ENCODE measurements around the gene TMCC1.
"Not testable (repeated sequence)": the region's sequence is repeated elsewhere in the genome, so short reads cannot be mapped to it uniquely, and the experiment has no call there.

The TMCC1 gene

DNA sequence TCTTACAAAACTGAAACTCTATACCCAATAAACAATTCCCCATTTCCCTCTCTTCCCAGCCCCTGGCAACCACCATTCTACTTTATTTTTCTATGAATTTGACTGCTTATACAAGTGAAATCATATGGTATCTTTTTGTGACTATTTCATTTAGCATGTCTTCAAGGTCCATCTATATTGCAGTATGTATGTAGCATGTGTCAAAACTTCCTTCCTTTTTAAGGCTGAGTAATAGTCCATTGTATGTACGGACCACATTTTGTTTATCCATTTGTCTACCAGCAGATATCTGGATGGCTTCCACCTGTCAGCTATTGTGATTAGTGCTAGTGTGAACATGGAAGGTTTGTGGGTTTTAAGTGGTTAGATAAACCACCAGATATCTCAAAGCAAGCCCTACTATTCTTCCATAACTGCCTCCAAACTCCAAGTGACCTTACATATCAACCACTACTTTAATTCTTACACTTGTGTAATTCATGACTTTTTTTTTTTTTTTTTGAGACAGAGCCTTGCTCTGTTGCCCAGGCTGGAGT is 134.7 kb downstream of the TMCC1 start:
- TF ChIP-seq ZFP30 (CRISPR knock-in tag; IDR thresholded peaks at IDR 0.05), result no peak
- TF ChIP-seq TOX (CRISPR knock-in tag; IDR thresholded peaks at IDR 0.05; ENCODE audit: borderline replicate concordance), result no peak
- no peak for TF ChIP-seq ZFP3 (CRISPR knock-in tag; IDR thresholded peaks at IDR 0.05)
- TF ChIP-seq ZNF565 (CRISPR knock-in tag; conservative IDR thresholded peaks at IDR 0.05; ENCODE audit: low read depth), result no peak
- TF ChIP-seq ZNF70 (CRISPR knock-in tag; IDR thresholded peaks at IDR 0.05), result no peak
- ATAC-seq, result no peak

DNA sequence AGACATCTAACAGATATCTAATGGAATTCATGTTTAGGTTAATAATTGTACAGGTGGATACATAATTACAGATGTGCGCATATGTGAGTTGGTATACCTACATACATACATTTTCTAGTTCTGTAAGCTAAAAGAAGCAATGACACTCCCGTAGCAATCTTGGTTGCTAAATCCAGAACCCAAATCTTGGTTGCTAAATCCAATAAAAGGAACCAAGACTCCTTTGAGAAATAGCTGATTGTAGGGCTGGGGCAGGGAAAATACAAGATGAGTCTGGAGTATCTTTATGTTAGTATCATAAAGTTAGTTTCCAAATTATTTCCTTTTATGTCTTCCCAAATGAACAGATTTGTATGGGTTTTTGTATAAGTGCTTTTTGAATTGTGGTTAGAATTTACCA is 135.2 kb downstream of the TMCC1 start:
- ATAC-seq, result no peak
- no peak for TF ChIP-seq ZNF565 (CRISPR knock-in tag; conservative IDR thresholded peaks at IDR 0.05; ENCODE audit: low read depth)
- TF ChIP-seq, protein P1, sequence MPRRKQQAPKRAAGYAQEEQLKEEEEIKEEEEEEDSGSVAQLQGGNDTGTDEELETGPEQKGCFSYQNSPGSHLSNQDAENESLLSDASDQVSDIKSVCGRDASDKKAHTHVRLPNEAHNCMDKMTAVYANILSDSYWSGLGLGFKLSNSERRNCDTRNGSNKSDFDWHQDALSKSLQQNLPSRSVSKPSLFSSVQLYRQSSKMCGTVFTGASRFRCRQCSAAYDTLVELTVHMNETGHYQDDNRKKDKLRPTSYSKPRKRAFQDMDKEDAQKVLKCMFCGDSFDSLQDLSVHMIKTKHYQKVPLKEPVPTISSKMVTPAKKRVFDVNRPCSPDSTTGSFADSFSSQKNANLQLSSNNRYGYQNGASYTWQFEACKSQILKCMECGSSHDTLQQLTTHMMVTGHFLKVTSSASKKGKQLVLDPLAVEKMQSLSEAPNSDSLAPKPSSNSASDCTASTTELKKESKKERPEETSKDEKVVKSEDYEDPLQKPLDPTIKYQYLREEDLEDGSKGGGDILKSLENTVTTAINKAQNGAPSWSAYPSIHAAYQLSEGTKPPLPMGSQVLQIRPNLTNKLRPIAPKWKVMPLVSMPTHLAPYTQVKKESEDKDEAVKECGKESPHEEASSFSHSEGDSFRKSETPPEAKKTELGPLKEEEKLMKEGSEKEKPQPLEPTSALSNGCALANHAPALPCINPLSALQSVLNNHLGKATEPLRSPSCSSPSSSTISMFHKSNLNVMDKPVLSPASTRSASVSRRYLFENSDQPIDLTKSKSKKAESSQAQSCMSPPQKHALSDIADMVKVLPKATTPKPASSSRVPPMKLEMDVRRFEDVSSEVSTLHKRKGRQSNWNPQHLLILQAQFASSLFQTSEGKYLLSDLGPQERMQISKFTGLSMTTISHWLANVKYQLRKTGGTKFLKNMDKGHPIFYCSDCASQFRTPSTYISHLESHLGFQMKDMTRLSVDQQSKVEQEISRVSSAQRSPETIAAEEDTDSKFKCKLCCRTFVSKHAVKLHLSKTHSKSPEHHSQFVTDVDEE (CRISPR knock-in tag; IDR thresholded peaks at IDR 0.05), result no peak
- no peak for TF ChIP-seq GLIS3 (CRISPR knock-in tag; IDR thresholded peaks at IDR 0.05)
- no peak for TF ChIP-seq PPARA (CRISPR knock-in tag; IDR thresholded peaks at IDR 0.05; ENCODE audit: borderline replicate concordance)

DNA sequence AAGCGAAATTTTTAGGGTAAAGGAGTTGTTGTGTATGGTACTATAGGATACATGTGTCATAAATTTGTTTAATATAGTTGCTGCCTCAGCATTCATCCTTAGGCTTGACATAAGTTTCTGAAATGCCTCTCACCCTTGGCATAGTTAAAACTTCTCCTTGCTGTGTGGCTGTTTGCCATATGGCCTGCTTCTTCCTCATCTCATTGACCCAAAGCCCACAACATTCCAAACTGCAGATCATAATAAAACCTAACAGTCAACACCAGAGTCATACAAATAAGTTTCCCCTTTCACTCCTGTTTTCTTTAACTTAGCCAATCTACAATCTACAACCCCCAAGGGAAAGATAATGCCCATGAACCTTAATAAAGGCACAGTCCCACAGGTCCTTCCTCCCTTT is 136.6 kb downstream of the TMCC1 start:
- ATAC-seq, result no peak
- TF ChIP-seq ISL1 (CRISPR knock-in tag; IDR thresholded peaks at IDR 0.05) (no peak), TCF4 (CRISPR knock-in tag; IDR thresholded peaks at IDR 0.05; ENCODE audit: borderline replicate concordance) (no peak), ZFP3 (CRISPR knock-in tag; IDR thresholded peaks at IDR 0.05) (no peak), PPARA (CRISPR knock-in tag; IDR thresholded peaks at IDR 0.05; ENCODE audit: borderline replicate concordance) (no peak), SNAI2 (CRISPR knock-in tag; IDR thresholded peaks at IDR 0.05) (no peak), ARNTL (CRISPR knock-in tag; IDR thresholded peaks at IDR 0.05; ENCODE audit: borderline replicate concordance, low read depth) (no peak), ZNF8 (CRISPR knock-in tag; IDR thresholded peaks at IDR 0.05) (no peak), BACH2 (CRISPR knock-in tag; IDR thresholded peaks at IDR 0.05; ENCODE audit: borderline replicate concordance) (no peak), ZFP30 (CRISPR knock-in tag; IDR thresholded peaks at IDR 0.05) (no peak), ZC3H10 (CRISPR knock-in tag; IDR thresholded peaks at IDR 0.05) (no peak), CSDC2 (CRISPR knock-in tag; IDR thresholded peaks at IDR 0.05) (no peak), TOX (CRISPR knock-in tag; IDR thresholded peaks at IDR 0.05; ENCODE audit: borderline replicate concordance) (no peak), ESRRG (CRISPR knock-in tag; IDR thresholded peaks at IDR 0.05) (no peak), OSR1 (CRISPR knock-in tag; IDR thresholded peaks at IDR 0.05) (no peak), RARB (CRISPR knock-in tag; IDR thresholded peaks at IDR 0.05) (no peak), ZNF565 (CRISPR knock-in tag; conservative IDR thresholded peaks at IDR 0.05; ENCODE audit: low read depth) (no peak), GLIS3 (CRISPR knock-in tag; IDR thresholded peaks at IDR 0.05) (no peak)
- TF ChIP-seq, protein P2, sequence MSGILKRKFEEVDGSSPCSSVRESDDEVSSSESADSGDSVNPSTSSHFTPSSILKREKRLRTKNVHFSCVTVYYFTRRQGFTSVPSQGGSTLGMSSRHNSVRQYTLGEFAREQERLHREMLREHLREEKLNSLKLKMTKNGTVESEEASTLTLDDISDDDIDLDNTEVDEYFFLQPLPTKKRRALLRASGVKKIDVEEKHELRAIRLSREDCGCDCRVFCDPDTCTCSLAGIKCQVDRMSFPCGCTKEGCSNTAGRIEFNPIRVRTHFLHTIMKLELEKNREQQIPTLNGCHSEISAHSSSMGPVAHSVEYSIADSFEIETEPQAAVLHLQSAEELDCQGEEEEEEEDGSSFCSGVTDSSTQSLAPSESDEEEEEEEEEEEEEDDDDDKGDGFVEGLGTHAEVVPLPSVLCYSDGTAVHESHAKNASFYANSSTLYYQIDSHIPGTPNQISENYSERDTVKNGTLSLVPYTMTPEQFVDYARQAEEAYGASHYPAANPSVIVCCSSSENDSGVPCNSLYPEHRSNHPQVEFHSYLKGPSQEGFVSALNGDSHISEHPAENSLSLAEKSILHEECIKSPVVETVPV (CRISPR knock-in tag; IDR thresholded peaks at IDR 0.05), result no peak
- TF ChIP-seq, protein P3, sequence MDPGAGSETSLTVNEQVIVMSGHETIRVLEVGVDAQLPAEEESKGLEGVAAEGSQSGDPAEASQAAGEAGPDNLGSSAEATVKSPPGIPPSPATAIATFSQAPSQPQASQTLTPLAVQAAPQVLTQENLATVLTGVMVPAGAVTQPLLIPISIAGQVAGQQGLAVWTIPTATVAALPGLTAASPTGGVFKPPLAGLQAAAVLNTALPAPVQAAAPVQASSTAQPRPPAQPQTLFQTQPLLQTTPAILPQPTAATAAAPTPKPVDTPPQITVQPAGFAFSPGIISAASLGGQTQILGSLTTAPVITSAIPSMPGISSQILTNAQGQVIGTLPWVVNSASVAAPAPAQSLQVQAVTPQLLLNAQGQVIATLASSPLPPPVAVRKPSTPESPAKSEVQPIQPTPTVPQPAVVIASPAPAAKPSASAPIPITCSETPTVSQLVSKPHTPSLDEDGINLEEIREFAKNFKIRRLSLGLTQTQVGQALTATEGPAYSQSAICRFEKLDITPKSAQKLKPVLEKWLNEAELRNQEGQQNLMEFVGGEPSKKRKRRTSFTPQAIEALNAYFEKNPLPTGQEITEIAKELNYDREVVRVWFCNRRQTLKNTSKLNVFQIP (CRISPR knock-in tag; IDR thresholded peaks at IDR 0.05; ENCODE audit: borderline replicate concordance, low read depth), result no peak

DNA sequence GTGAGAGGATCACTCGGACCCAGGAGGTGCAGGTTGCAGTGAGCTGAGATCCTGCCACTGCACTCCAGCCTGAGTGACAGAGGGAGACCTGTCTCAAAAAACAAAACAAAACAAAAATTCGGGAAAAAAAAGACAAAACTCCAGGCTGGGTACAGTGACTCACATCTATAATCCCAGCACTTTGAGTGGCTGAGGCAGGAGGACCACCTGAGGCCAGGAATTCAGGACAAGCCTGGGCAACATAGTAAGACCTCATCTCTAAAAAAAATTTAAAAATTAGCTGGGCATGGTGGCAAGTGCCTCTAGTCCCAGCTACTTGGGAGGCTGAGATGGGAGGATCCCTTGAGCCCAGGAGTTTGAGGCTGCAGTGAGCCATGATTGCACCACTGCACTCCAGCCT is 142.4 kb downstream of the TMCC1 start:
- ATAC-seq, result not testable (repeated sequence)

DNA sequence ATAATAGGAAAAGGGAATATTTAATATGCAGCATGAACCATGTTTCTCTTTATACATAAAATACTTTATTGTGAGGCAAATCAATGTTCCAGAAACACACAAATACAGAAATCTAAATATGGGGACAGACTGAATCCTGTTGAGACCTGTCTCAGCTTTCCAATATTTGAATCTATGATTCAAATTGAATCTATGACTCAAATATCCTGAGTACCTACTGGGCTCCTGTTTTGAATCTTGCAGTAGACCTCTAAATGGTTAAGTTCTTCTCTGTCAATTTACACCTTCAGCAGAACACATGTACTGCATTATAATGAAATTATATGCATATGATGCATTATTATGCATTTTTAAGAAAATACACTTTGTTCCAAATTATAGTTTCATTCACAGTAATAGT is 143.8 kb downstream of the TMCC1 start:
- ATAC-seq, result no peak
- TF ChIP-seq, protein P3 (CRISPR knock-in tag; IDR thresholded peaks at IDR 0.05; ENCODE audit: borderline replicate concordance, low read depth), result no peak
- no peak for TF ChIP-seq GLIS3 (CRISPR knock-in tag; IDR thresholded peaks at IDR 0.05)
- no peak for TF ChIP-seq TCF4 (CRISPR knock-in tag; IDR thresholded peaks at IDR 0.05; ENCODE audit: borderline replicate concordance)
- TF ChIP-seq CSDC2 (CRISPR knock-in tag; IDR thresholded peaks at IDR 0.05), result no peak
- TF ChIP-seq ISL1 (CRISPR knock-in tag; IDR thresholded peaks at IDR 0.05), result no peak
- TF ChIP-seq, protein P4, sequence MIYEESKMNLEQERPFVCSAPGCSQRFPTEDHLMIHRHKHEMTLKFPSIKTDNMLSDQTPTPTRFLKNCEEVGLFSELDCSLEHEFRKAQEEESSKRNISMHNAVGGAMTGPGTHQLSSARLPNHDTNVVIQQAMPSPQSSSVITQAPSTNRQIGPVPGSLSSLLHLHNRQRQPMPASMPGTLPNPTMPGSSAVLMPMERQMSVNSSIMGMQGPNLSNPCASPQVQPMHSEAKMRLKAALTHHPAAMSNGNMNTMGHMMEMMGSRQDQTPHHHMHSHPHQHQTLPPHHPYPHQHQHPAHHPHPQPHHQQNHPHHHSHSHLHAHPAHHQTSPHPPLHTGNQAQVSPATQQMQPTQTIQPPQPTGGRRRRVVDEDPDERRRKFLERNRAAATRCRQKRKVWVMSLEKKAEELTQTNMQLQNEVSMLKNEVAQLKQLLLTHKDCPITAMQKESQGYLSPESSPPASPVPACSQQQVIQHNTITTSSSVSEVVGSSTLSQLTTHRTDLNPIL (CRISPR knock-in tag; IDR thresholded peaks at IDR 0.05; ENCODE audit: low read depth), result no peak
- no peak for TF ChIP-seq RARB (CRISPR knock-in tag; IDR thresholded peaks at IDR 0.05)
- TF ChIP-seq ZNF8 (CRISPR knock-in tag; IDR thresholded peaks at IDR 0.05), result no peak
- TF ChIP-seq ZC3H10 (CRISPR knock-in tag; IDR thresholded peaks at IDR 0.05), result no peak
- TF ChIP-seq ARNTL (CRISPR knock-in tag; IDR thresholded peaks at IDR 0.05; ENCODE audit: borderline replicate concordance, low read depth), result no peak
- no peak for TF ChIP-seq ZNF70 (CRISPR knock-in tag; IDR thresholded peaks at IDR 0.05)
- no peak for TF ChIP-seq SNAI2 (CRISPR knock-in tag; IDR thresholded peaks at IDR 0.05)
- TF ChIP-seq PPARA (CRISPR knock-in tag; IDR thresholded peaks at IDR 0.05; ENCODE audit: borderline replicate concordance), result no peak
- TF ChIP-seq ZFP3 (CRISPR knock-in tag; IDR thresholded peaks at IDR 0.05), result no peak
- TF ChIP-seq TOX (CRISPR knock-in tag; IDR thresholded peaks at IDR 0.05; ENCODE audit: borderline replicate concordance), result no peak
- TF ChIP-seq OSR1 (CRISPR knock-in tag; IDR thresholded peaks at IDR 0.05), result no peak
